DND-41 (cell line): ENCODE results near the gene PQBP1.
"Not testable (repeated sequence)": the region's sequence is repeated elsewhere in the genome, so short reads cannot be mapped to it uniquely, and the experiment has no call there.

Experiments used
- CTCF ChIP-seq: IDR thresholded peaks from 2 replicates; pipeline ENCODE4 v1.5.1; 2012; ENCODE audit warnings: borderline replicate concordance, low read length, moderate library complexity, mild to moderate bottlenecking; ENCODE audit not compliant: poor library complexity, severe bottlenecking; ENCODE audit errors: extremely low read depth
- EZH2 ChIP-seq: IDR thresholded peaks from 3 replicates; pipeline ENCODE4 v1.6.1; 2012; ENCODE audit warnings: borderline replicate concordance, low read depth, mild to moderate bottlenecking, moderate library complexity, low read length, inconsistent platforms; ENCODE audit not compliant: severe bottlenecking

- TF ChIP-seq CTCF, EZH2: not testable (repeated sequence)
Observed at GRCh38 chrX:48886586-48886985, 11.1 kb upstream of the PQBP1 start.
